HL-60 (cell line): Measurements from ENCODE around the gene NINJ2.

Experiments
- CTCF ChIP-seq: IDR thresholded peaks from one replicate; pipeline ENCODE4 v1.5.1; 2011; ENCODE audit warnings: low read length, control low read depth, inconsistent platforms; ENCODE audit not compliant: insufficient read depth
- GABPA ChIP-seq: IDR thresholded peaks from 2 replicates; pipeline ENCODE4 v1.6.1; 2012; ENCODE audit warnings: low read depth
- POLR2AphosphoS5 ChIP-seq: IDR thresholded peaks from 2 replicates; pipeline ENCODE4 v1.6.1; 2012; ENCODE audit warnings: low read depth
- SPI1 ChIP-seq: IDR thresholded peaks from 2 replicates; pipeline ENCODE4 v1.6.1; 2012; ENCODE audit warnings: low read depth, mild to moderate bottlenecking, borderline replicate concordance

- no peak for TF ChIP-seq GABPA
- no peak for TF ChIP-seq CTCF
- TF ChIP-seq POLR2AphosphoS5: no peak
- TF ChIP-seq SPI1: no peak; the same call in 1 of the 2 replicates
Observed at GRCh38 chr12:617304-617915, 45.8 kb downstream of the NINJ2 start.
